ENCODE data around the gene FARS2.
A peak's percentile ranks its signal among the peaks of the same experiment; 100 is the strongest.
"Not testable (repeated sequence)": the region's sequence is repeated elsewhere in the genome, so short reads cannot be mapped to it uniquely, and the experiment has no call there.

The FARS2 gene

DNA sequence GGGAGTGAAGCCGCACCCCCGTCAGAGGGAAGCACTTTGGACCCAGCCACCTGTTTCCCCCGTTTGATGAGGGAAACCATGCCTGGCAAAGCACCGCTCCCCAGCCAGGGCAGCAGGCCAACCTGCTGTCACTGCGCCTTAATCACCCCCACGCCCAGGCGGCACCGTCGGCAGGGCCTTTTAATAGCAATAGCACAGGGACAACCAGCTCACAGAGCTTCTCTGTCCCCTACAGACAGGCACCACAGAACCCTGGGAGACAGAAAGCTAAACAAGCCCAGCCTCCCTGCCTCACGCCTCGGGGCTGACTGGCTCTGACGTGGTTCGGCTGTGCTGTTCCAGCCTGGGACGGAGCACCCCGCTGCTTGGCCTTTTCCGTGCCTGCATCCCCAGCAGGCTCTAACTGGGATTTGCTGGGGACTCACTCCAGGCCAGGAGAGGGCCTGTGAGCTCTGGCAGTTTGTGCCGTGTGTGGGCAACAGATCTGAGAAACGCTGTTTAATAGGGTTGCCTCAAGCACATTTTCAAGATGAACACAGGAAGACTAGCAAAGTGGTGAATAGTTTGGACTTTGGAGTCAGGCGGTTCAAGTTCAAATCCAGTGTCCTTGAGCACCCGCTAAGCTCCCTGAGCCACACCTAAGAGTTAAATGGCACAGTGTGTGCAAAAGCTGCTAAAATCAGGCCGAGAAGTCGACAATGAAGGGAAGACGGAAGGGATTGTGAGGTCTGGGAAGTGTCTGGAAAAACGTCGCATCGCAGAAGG, 521.7 kb downstream of the FARS2 start:
- no peaks in the 10 kb centered on the region for H3K36me3 Mint-ChIP-seq (ENCODE audit: low read depth)
- peaks cover 3% of the 10 kb centered on the region for H3K9me3 Mint-ChIP-seq
- peaks cover 43% of the 10 kb centered on the region for H3K4me1 Mint-ChIP-seq
- peak overlapping the region; percentile 13 for H3K27ac Mint-ChIP-seq
- TF ChIP-seq, protein P1, sequence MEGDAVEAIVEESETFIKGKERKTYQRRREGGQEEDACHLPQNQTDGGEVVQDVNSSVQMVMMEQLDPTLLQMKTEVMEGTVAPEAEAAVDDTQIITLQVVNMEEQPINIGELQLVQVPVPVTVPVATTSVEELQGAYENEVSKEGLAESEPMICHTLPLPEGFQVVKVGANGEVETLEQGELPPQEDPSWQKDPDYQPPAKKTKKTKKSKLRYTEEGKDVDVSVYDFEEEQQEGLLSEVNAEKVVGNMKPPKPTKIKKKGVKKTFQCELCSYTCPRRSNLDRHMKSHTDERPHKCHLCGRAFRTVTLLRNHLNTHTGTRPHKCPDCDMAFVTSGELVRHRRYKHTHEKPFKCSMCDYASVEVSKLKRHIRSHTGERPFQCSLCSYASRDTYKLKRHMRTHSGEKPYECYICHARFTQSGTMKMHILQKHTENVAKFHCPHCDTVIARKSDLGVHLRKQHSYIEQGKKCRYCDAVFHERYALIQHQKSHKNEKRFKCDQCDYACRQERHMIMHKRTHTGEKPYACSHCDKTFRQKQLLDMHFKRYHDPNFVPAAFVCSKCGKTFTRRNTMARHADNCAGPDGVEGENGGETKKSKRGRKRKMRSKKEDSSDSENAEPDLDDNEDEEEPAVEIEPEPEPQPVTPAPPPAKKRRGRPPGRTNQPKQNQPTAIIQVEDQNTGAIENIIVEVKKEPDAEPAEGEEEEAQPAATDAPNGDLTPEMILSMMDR (IDR thresholded peaks at IDR 0.05), result no peak
- H3K4me3 Mint-ChIP-seq, result no peak overlapping the region
- H3K27me3 Mint-ChIP-seq (ENCODE audit: low read depth, poor library complexity), result peaks cover 7% of the 10 kb centered on the region
- DNase-seq, result no peak

DNA sequence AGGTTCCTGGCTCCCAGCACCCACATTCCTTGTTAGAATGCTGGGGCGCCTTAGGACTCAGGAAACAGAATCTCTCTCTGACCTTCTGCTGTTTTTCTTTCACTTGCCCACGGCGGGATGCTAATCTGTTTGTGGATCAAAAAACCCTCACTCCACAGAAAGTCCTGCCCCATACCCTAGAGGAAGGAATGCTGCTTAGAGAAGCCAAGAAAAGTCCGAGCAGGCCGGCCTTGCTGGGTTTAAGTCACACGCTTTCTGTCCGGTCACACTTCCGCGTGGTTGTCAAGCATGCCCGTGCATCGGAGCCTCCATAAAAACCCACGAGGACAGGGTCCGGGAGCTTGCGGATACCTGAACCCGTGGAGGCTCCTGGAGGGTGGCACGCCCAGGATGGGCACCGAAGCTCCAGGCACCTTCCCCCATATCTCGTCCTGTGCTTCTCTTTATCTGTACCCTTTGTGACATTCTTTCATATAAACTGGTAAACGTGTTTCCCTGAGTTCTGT, 522.3 kb downstream of the FARS2 start:
- Mint-ChIP-seq H3K36me3 (ENCODE audit: low read depth) (no peaks in the 10 kb centered on the region), H3K9me3 (peaks cover 3% of the 10 kb centered on the region), H3K27me3 (ENCODE audit: low read depth, poor library complexity) (peaks cover 7% of the 10 kb centered on the region), H3K27ac (no peak overlapping the region), H3K4me1 (peaks cover 50% of the 10 kb centered on the region), H3K4me3 (no peak overlapping the region)
- TF ChIP-seq, protein P1 (IDR thresholded peaks at IDR 0.05), result no peak
- DNase-seq, result no peak

DNA sequence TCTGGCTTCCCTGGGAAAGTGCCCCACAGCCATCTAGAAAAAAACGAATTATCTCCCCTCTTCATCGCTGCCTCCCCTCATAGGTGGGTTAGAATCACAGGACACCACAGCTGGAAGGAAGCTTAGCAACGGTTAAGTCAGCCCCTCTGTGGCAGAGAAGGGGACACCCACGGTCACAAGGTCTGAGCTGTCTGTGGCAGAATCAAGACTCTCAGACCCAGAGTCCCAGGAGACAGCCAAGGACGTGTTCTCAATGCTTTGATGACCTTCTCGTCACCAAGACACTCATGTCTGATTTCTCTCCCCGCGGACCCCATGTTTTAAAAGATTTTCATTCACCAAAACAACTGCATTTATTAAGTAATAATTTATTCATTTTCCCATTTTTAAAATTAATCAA, 523.9 kb downstream of the FARS2 start:
- no peak overlapping the region for H3K4me3 Mint-ChIP-seq
- H3K36me3 Mint-ChIP-seq (ENCODE audit: low read depth), result no peaks in the 10 kb centered on the region
- H3K9me3 Mint-ChIP-seq, result peaks cover 1% of the 10 kb centered on the region
- peaks cover 52% of the 10 kb centered on the region for H3K4me1 Mint-ChIP-seq
- no peak overlapping the region for H3K27ac Mint-ChIP-seq
- TF ChIP-seq, protein P1 (IDR thresholded peaks at IDR 0.05), result no peak
- no peak for DNase-seq
- peaks cover 7% of the 10 kb centered on the region for H3K27me3 Mint-ChIP-seq (ENCODE audit: low read depth, poor library complexity)

DNA sequence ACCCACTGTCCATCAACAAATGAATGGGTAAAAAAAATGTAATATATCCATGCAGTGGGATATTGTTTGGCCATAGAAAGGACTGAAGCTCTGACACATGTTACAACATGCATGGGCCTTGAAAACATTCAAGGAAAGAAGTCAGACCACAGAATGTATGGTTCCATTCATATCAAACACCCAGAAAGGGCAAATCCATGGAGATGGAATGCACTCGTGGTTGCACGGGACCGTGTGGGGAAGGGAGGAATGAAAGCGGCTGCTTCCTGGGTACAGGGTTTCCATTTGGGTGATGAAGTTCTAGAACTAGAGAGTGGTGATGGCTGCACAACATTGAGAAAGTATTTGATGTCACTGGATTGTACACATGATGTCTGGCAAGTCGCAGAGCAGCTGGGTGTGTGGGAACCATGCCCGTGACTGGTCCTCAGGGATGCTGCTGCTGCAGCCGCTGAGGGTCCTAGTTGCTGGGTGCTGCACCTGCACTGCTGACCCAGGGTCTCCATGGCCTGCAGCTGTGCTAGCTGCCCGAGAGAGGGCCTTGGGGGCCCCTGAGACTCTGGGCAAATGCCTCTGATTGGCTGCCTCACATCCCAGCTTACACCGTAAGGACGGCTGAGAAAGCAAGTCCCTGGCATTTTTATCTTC, 525.1 kb downstream of the FARS2 start:
- Mint-ChIP-seq H3K9me3 (no peaks in the 10 kb centered on the region), H3K36me3 (ENCODE audit: low read depth) (no peaks in the 10 kb centered on the region), H3K27me3 (ENCODE audit: low read depth, poor library complexity) (peaks cover 8% of the 10 kb centered on the region), H3K27ac (no peak overlapping the region), H3K4me1 (peaks cover 52% of the 10 kb centered on the region), H3K4me3 (no peak overlapping the region)
- DNase-seq, result no peak
- TF ChIP-seq, protein P1 (IDR thresholded peaks at IDR 0.05), result no peak

DNA sequence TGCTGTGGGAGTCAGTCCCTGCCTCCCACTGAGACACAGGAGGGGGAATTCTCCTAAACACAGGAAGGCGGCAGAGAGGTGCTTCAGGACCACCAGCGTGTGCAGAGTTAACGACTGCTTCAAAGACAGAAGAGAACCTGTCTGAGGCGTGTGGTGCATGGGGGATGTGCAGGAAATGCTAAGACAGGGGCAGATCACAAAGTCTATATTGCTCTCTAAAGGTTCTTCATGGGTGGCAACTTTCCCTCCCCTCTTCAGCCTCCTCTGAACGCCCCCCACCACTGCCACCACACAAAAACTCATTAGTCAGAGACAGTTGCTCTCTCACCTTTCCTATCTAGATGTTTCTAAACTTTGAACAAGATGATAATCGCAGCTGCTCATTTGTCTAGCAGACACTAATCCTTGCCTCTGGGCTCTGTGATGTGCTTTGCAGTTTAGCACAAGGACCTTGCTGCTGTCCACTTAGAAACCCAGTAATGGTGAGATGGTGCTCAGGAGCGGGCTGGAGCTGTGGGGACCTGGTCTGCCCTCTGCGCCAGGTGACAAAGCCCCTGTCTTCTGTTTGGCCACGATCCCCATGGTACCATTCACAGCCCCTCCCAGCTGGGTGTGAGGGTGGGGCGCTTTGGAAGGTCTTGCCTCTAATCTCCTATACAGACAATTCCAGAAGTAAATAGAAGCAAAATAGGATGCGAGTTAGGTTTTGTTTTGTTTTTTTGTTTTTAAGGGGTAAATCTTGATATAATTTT, 525.8 kb downstream of the FARS2 start:
- H3K4me1 Mint-ChIP-seq, result peaks cover 52% of the 10 kb centered on the region
- H3K9me3 Mint-ChIP-seq, result peaks cover under 1% of the 10 kb centered on the region
- no peak overlapping the region for H3K4me3 Mint-ChIP-seq
- DNase-seq, result no peak
- TF ChIP-seq, protein P1 (IDR thresholded peaks at IDR 0.05), result no peak
- H3K36me3 Mint-ChIP-seq (ENCODE audit: low read depth), result no peaks in the 10 kb centered on the region
- H3K27me3 Mint-ChIP-seq (ENCODE audit: low read depth, poor library complexity), result peaks cover 13% of the 10 kb centered on the region
- H3K27ac Mint-ChIP-seq, result no peak overlapping the region

GRCh38 chr6:5789426-5789825, 528.1 kb downstream of the FARS2 start:
- not testable (repeated sequence) for H3K36me3 Mint-ChIP-seq (ENCODE audit: low read depth); H3K4me3 Mint-ChIP-seq; DNase-seq; H3K27ac Mint-ChIP-seq
- Mint-ChIP-seq H3K27me3 (ENCODE audit: low read depth, poor library complexity) (peaks cover 15% of the 10 kb centered on the region), H3K4me1 (peaks cover 50% of the 10 kb centered on the region), H3K9me3 (peaks cover 13% of the 10 kb centered on the region)

DNA sequence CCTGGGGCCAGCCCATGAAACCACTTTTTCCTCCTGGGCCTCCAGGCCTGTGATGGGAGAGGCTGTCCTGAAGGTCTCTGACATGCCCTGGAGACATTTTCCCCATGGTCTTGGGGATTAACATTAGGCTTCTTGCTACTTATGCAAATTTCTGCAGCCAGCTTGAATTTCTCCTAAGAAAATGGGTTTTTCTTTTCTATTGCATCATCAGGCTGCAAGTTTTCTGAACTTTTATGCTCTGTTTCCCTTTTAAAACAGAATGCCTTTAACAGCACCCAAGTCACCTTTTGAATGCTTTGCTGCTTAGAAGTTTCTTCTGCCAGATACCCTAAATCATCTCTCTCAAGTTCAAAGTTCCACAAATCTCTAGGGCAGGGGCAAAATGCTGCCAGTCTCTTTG, 535.2 kb downstream of the FARS2 start:
- peaks cover 11% of the 10 kb centered on the region for H3K4me1 Mint-ChIP-seq
- not testable (repeated sequence) for DNase-seq; H3K27ac Mint-ChIP-seq; H3K36me3 Mint-ChIP-seq (ENCODE audit: low read depth); H3K4me3 Mint-ChIP-seq
- H3K27me3 Mint-ChIP-seq (ENCODE audit: low read depth, poor library complexity), result peaks cover 15% of the 10 kb centered on the region
- peaks cover 37% of the 10 kb centered on the region for H3K9me3 Mint-ChIP-seq

- not testable (repeated sequence) for H3K36me3 Mint-ChIP-seq (ENCODE audit: low read depth); H3K4me3 Mint-ChIP-seq
- H3K9me3 Mint-ChIP-seq, result peaks cover 23% of the 10 kb centered on the region
Observed at GRCh38 chr6:5806406-5806805, 545.1 kb downstream of the FARS2 start.

More at GRCh38 chr6:5806406-5806805, 545.1 kb downstream of the FARS2 start:
- not testable (repeated sequence) for DNase-seq, H3K4me1 Mint-ChIP-seq, H3K27ac Mint-ChIP-seq
- H3K27me3 Mint-ChIP-seq (ENCODE audit: low read depth, poor library complexity), result peaks cover 13% of the 10 kb centered on the region
